ENCODE data around the gene MRPL9. TPM values are rescaled to one million over a fixed set of nuclear protein-coding genes. Genes with fewer than 3 reads are reported as not detected.
A peak's percentile ranks its signal among the peaks of the same experiment; 100 is the strongest.

MRPL9 gene
- total RNA-seq, 2 donors from 2014 or later: 32.7 to 38.9 TPM

GRCh38 chr1:151718011-151718431 is 45.3 kb downstream of the MRPL9 start:
- Histone ChIP-seq H3K4me3 (no peak overlapping the region), H3K27ac (no peak overlapping the region), H3K9me3 (no peaks in the 10 kb centered on the region), H3K27me3 (no peaks in the 10 kb centered on the region), H3K36me3 (no peaks in the 10 kb centered on the region), H3K4me1 (peaks cover 0 to 51% of the 10 kb centered on the region in 2 donors)
- TF ChIP-seq CTCF (IDR thresholded peaks at IDR 0.05): no peak
- no peak for DNase-seq (ENCODE audit: low spot score)

- no peaks in the 10 kb centered on the region for H3K36me3 ChIP-seq
- peak within 1 kb of the TSS in 1 of 2 donors; percentile 18 for H3K4me3 ChIP-seq
- no peak for DNase-seq (ENCODE audit: low spot score)
- no peaks in the 10 kb centered on the region for H3K9me3 ChIP-seq
- H3K27me3 ChIP-seq: no peaks in the 10 kb centered on the region
- TF ChIP-seq CTCF (IDR thresholded peaks at IDR 0.05): no peak
- peaks cover 0 to 49% of the 10 kb centered on the region in 2 donors for H3K4me1 ChIP-seq
- H3K27ac ChIP-seq: no peak within 1 kb of the TSS
These were observed 46.3 kb downstream of the MRPL9 start, which contains the start of gene CELF3 for GRCh38 chr1:151716771-151717631. Gene CELF3 (minus strand): TSS chr1:151716803. CDS start chr1:151716020, 783 bp downstream.

GRCh38 chr1:151716405-151716762 is 46.9 kb downstream of the MRPL9 start:
- Histone ChIP-seq H3K27me3 (no peaks in the 10 kb centered on the region), H3K36me3 (no peaks in the 10 kb centered on the region), H3K9me3 (no peaks in the 10 kb centered on the region), H3K4me3 (peak overlapping the region in 1 of 2 donors; percentile 18), H3K4me1 (peaks cover 0 to 43% of the 10 kb centered on the region in 2 donors), H3K27ac (no peak overlapping the region)
- no peak for DNase-seq (ENCODE audit: low spot score)
- TF ChIP-seq CTCF (IDR thresholded peaks at IDR 0.05): no peak

GRCh38 chr1:151715726-151716404 is 47.4 kb downstream of the MRPL9 start:
- H3K27me3 ChIP-seq: no peaks in the 10 kb centered on the region
- no peaks in the 10 kb centered on the region for H3K36me3 ChIP-seq
- no peaks in the 10 kb centered on the region for H3K9me3 ChIP-seq
- H3K4me1 ChIP-seq: peaks cover 0 to 38% of the 10 kb centered on the region in 2 donors
- no peak overlapping the region for H3K4me3 ChIP-seq
- TF ChIP-seq CTCF (IDR thresholded peaks at IDR 0.05): no peak
- no peak for DNase-seq (ENCODE audit: low spot score)
- no peak overlapping the region for H3K27ac ChIP-seq

- H3K4me1 ChIP-seq: peaks cover 0 to 31% of the 10 kb centered on the region in 2 donors
- no peaks in the 10 kb centered on the region for H3K36me3 ChIP-seq
- no peak for TF ChIP-seq CTCF (IDR thresholded peaks at IDR 0.05)
- H3K27me3 ChIP-seq: no peaks in the 10 kb centered on the region
- no peak overlapping the region for H3K4me3 ChIP-seq
- no peaks in the 10 kb centered on the region for H3K9me3 ChIP-seq
- H3K27ac ChIP-seq: no peak overlapping the region
- DNase-seq (ENCODE audit: low spot score): no peak
These were observed 48.2 kb downstream of the MRPL9 start for GRCh38 chr1:151714820-151715725.

Measured in right atrium auricular region (tissue), 2 donors.